Measurements from ENCODE around the gene C1orf159.

Gene C1orf159

DNA sequence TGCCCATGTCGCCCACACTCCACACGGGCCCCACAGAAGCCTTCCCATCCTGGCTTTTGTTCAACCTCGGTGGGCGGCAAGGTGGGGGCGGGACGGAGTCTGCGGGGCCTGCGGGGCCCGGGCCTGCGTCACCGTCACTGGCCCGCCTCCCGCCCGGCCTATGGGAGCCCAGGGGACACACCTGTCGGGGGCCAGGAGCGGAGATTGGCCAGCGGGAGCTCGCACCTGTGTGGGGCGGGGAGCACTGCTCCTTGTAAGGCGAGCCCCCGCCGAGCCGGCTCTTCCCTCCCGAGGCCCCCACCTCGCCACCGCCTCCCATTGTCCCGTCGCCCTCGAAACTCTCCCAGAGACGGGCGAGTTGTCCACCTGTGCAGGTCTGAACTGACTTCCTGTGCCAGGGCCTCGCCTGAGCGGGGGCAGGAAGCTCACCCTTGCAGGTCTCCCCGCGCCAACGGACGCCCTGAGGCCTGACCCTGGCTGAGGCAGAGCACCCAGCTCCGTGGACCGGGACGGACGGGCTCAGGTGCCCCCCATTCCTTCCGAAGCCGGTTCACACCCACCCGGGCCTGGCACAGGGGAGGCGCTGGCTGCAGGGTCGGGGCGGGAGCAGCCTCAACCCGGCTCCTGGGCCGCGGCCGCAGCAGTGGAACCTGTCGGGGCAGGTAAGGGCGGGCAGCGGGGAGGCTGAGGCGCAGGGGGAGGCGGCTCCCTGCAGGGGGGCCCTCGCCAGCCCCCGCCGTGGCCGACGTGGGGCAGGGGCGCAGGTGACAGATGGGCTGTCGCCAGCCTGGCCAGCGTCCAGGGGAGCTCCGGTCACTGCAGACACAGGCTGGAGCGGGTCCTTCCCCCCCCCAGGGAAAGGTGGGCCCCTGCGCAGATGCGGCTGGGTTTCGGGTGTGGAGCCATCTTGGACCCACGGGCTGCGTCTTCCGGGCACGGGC is 47.0 kb upstream of the C1orf159 start:
- no peak for DNase-seq (ENCODE audit: low read depth)
- TF ChIP-seq MYC (IDR thresholded peaks at IDR 0.05; ENCODE audit: low read depth, low read length), result no peak
- TF ChIP-seq POLR2A (IDR thresholded peaks at IDR 0.05; ENCODE audit: extremely low read depth, insufficient read length), result no peak
- TF ChIP-seq, protein P1, sequence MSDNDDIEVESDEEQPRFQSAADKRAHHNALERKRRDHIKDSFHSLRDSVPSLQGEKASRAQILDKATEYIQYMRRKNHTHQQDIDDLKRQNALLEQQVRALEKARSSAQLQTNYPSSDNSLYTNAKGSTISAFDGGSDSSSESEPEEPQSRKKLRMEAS (IDR thresholded peaks at IDR 0.05; ENCODE audit: low read depth, low read length), result no peak
- TF ChIP-seq, protein P2, sequence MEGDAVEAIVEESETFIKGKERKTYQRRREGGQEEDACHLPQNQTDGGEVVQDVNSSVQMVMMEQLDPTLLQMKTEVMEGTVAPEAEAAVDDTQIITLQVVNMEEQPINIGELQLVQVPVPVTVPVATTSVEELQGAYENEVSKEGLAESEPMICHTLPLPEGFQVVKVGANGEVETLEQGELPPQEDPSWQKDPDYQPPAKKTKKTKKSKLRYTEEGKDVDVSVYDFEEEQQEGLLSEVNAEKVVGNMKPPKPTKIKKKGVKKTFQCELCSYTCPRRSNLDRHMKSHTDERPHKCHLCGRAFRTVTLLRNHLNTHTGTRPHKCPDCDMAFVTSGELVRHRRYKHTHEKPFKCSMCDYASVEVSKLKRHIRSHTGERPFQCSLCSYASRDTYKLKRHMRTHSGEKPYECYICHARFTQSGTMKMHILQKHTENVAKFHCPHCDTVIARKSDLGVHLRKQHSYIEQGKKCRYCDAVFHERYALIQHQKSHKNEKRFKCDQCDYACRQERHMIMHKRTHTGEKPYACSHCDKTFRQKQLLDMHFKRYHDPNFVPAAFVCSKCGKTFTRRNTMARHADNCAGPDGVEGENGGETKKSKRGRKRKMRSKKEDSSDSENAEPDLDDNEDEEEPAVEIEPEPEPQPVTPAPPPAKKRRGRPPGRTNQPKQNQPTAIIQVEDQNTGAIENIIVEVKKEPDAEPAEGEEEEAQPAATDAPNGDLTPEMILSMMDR (IDR thresholded peaks at IDR 0.05; ENCODE audit: low read depth, low read length), result no peak
- H3K4me3 ChIP-seq (ENCODE audit: low read depth, low read length), result no peak overlapping the region

DNA sequence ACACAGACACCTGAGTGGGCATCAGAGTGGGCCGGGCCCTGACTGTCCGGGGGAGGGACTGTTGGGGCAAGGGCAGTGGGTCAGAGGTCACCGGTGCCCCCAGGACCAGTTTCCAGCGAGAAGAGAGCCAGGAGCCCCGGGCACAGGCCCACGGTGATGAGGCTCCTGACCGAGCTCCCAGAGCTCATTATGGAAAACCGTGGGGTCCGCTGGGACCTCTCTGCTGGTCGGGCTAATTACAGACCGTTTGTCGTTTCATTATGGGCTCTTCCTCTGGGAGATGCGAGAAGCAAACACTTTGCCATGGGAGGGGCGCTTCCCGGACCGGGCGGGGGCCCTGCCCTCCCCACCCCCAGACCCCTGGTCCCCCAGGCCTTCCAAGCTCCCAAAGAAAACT is 45.8 kb upstream of the C1orf159 start:
- no peak overlapping the region for H3K4me3 ChIP-seq (ENCODE audit: low read depth, low read length)
- no peak for DNase-seq (ENCODE audit: low read depth)
- TF ChIP-seq POLR2A (IDR thresholded peaks at IDR 0.05; ENCODE audit: extremely low read depth, insufficient read length) (no peak), MYC (IDR thresholded peaks at IDR 0.05; ENCODE audit: low read depth, low read length) (no peak)
- TF ChIP-seq, protein P2 (IDR thresholded peaks at IDR 0.05; ENCODE audit: low read depth, low read length), result no peak
- TF ChIP-seq, protein P1 (IDR thresholded peaks at IDR 0.05; ENCODE audit: low read depth, low read length), result no peak

DNA sequence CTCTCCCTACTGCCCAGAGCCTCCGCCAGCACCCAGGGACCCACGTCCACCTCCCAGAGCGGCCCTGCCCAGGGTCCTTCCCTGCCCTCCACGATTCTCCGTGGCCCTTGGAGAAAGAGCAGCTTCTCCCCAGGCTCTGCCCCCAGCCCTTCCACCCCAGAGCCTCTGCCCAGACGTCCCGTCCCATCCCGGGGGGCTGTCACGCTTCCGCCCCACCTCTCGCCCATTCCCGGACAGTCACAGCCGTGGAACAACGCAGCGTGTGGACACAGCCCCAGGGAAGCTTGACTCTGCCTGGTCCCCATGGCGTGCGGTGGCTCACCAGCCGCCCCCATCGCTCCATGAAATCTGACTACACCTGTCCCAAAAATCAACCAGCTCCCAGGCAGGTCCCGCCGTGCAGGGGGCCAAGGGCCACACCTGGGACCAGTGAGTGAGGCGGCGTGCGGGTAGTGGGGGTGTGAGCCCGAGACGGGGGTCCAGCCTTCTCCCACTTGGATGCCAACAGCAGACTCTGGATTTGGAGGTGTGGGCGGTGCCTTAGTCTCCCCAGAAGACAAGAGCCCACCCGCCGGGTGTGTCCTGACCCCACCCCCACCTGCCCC is 45.3 kb upstream of the C1orf159 start:
- no peak overlapping the region for H3K4me3 ChIP-seq (ENCODE audit: low read depth, low read length)
- DNase-seq (ENCODE audit: low read depth), result no peak
- TF ChIP-seq, protein P2 (IDR thresholded peaks at IDR 0.05; ENCODE audit: low read depth, low read length), result no peak
- TF ChIP-seq POLR2A (IDR thresholded peaks at IDR 0.05; ENCODE audit: extremely low read depth, insufficient read length), result no peak
- TF ChIP-seq, protein P1 (IDR thresholded peaks at IDR 0.05; ENCODE audit: low read depth, low read length), result no peak
- no peak for TF ChIP-seq MYC (IDR thresholded peaks at IDR 0.05; ENCODE audit: low read depth, low read length)

DNA sequence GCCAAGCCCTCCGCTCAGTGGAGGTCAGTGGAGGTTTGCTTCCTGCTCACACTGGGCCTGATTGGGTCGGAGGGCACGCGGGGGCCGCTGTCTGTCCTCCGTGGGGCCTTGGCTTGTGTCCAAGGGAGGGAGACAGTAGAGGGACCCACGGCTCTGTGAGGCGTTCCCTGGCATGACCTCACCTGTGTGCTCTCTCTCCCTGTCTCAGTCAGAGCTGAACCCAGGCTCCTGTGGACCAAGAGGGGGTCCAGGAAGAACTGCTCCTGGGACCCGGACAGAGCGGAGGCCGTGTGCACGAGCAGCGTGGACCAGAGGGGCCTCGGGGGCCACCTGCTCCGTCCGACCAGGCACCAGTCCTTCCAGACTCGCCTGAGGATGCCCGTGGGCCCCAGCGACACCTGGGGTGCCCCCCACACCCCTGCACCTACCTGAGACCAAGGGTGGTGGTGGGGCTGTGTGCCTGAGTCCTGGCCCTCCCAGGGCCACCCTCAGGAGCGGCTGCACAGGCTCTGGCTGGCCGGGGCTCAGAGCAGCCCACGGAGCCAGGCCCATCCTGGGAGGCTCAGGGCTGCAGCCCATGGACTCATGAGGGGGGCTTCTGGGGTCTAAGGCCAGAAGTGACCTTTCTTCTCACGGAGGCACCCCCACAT is 44.5 kb upstream of the C1orf159 start:
- no peak for DNase-seq (ENCODE audit: low read depth)
- TF ChIP-seq, protein P1 (IDR thresholded peaks at IDR 0.05; ENCODE audit: low read depth, low read length), result no peak
- no peak for TF ChIP-seq MYC (IDR thresholded peaks at IDR 0.05; ENCODE audit: low read depth, low read length)
- TF ChIP-seq, protein P2 (IDR thresholded peaks at IDR 0.05; ENCODE audit: low read depth, low read length), result no peak
- TF ChIP-seq POLR2A (IDR thresholded peaks at IDR 0.05; ENCODE audit: extremely low read depth, insufficient read length), result no peak

DNA sequence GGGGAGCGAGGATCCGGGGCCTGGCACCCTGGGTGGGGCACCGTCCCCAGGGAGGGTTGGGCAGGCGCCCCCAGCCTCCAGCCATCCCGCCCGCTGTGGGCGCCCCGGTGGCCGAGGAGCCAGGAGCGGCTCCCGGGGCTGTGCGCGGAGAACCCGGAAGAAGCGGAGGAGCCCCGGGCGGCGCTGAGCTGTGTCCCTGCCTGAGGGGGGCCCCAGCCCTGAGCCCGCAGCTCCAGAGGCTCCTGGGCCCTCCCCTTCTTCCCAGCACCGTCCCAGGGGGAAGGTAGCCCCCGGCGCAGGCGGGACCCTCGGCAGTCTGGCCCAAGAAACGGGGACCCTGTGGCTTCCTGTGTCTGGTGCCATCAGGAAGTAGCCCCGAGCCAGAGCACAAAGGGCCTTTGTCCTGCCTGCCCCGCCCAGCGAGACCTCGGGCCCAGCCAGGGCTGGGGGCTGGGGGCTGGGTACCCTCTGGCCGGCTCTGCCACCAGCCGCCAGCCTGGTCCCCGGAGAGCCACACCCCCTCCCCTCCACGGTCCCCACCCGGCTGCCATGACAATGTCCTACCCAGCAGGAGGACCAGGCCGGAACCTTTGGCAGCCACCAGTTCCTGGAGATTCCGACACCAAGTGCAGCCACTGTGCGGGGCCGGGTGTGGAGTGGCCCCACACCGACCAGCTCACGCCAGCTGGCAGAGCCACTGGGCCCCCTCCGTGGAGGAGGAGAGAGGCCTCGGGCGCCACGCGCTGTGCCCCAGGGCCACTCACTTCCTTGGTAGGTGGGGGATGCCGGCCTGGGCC is 42.2 kb upstream of the C1orf159 start:
- no peak overlapping the region for H3K4me3 ChIP-seq (ENCODE audit: low read depth, low read length)
- TF ChIP-seq, protein P2 (IDR thresholded peaks at IDR 0.05; ENCODE audit: low read depth, low read length), result no peak
- TF ChIP-seq POLR2A (IDR thresholded peaks at IDR 0.05; ENCODE audit: extremely low read depth, insufficient read length) (no peak), MYC (IDR thresholded peaks at IDR 0.05; ENCODE audit: low read depth, low read length) (no peak)
- TF ChIP-seq, protein P1 (IDR thresholded peaks at IDR 0.05; ENCODE audit: low read depth, low read length), result no peak
- DNase-seq (ENCODE audit: low read depth), result peak; percentile 46

More for the DNA sequence above, 44.5 kb upstream of the C1orf159 start:
- no peak overlapping the region for H3K4me3 ChIP-seq (ENCODE audit: low read depth, low read length)
